WTC11 (cell line): ENCODE data around the gene C6orf132. TPM values are rescaled to one million over a fixed set of nuclear protein-coding genes. Genes with fewer than 3 reads are reported as not detected.

ENCODE experiments used
- ATAC-seq: fragments of 200-7000 bp; cut with Tn5 transposase; 2 replicates; pipeline ENCODE4 v1.10.0; 2021; ENCODE audit warnings: mild to moderate bottlenecking, moderate library complexity
- CTCF ChIA-PET: fragments of 300-600 bp; sonication (Branson Sonifier 250); formaldehyde crosslinking; loops from one replicate; lab custom pipeline; 2021; ENCODE audit warnings: antibody characterized with exemption; lab: Charles Lee
- POLR2A ChIA-PET: fragments of 350-600 bp; sonication (Branson Sonifier 250); formaldehyde crosslinking; loops from one replicate; lab custom pipeline; 2021; ENCODE audit warnings: antibody characterized with exemption; lab: Charles Lee
- DNase-seq: peaks from one replicate; pipeline ENCODE4 v3.0.0; 2021; ENCODE audit warnings: low spot score
- H3K27ac Mint-ChIP-seq: 2 replicates; pipeline ENCODE4 v1.8.0; 2021; ENCODE audit warnings: mixed read lengths
- H3K27me3 Mint-ChIP-seq: 2 replicates; pipeline ENCODE4 v1.8.0; 2021; ENCODE audit warnings: low read depth, mild to moderate bottlenecking, moderate library complexity, mixed read lengths
- H3K36me3 Mint-ChIP-seq: 2 replicates; pipeline ENCODE4 v1.8.0; 2021; ENCODE audit warnings: mixed read lengths
- H3K4me1 Mint-ChIP-seq: 2 replicates; pipeline ENCODE4 v1.8.0; 2022; ENCODE audit warnings: mixed read lengths
- H3K4me3 Mint-ChIP-seq: 2 replicates; pipeline ENCODE4 v1.8.0; 2021; ENCODE audit warnings: mild to moderate bottlenecking, moderate library complexity, mixed read lengths
- H3K9me3 Mint-ChIP-seq: 2 replicates; pipeline ENCODE4 v1.8.0; 2021; ENCODE audit warnings: mixed read lengths
- EMX1 ChIP-seq: fragments of 250-450 bp; sonication (Bioruptor Pico); IDR thresholded peaks from 2 replicates; pipeline ENCODE4 v1.8.0; 2021; ENCODE audit warnings: mild to moderate bottlenecking
- GABPB1 ChIP-seq: sonication (generic); formaldehyde crosslinking; IDR thresholded peaks from 2 replicates; pipeline ENCODE4 v1.8.1; 2023; ENCODE audit warnings: mild to moderate bottlenecking, missing genetic modification reagents
- GRHL2 ChIP-seq: fragments of 250-450 bp; sonication (Bioruptor Pico); IDR thresholded peaks from 2 replicates; pipeline ENCODE4 v1.8.0; 2022; ENCODE audit warnings: mild to moderate bottlenecking, moderate library complexity; ENCODE audit not compliant: insufficient replicate concordance, severe bottlenecking
- JAZF1 ChIP-seq: fragments of 250-450 bp; sonication (Bioruptor Pico); IDR thresholded peaks from 2 replicates; pipeline ENCODE4 v1.9.0; 2021; ENCODE audit warnings: moderate library complexity, mild to moderate bottlenecking, inconsistent platforms
- NFATC4 ChIP-seq: fragments of 250-450 bp; sonication (Bioruptor Pico); IDR thresholded peaks from 2 replicates; pipeline ENCODE4 v1.9.0; 2021; ENCODE audit warnings: mild to moderate bottlenecking
- NR2C2 ChIP-seq: sonication (generic); formaldehyde crosslinking; IDR thresholded peaks from 2 replicates; pipeline ENCODE4 v1.8.0; 2022; ENCODE audit warnings: mild to moderate bottlenecking, missing genetic modification reagents
- SMAD4 ChIP-seq: sonication (generic); formaldehyde crosslinking; IDR thresholded peaks from 2 replicates; pipeline ENCODE4 v1.8.0; 2022; ENCODE audit warnings: mild to moderate bottlenecking, missing genetic modification reagents
- SOX15 ChIP-seq: fragments of 250-450 bp; sonication (Bioruptor Pico); IDR thresholded peaks from 2 replicates; pipeline ENCODE4 v1.9.0; 2021; ENCODE audit warnings: mild to moderate bottlenecking
- ZNF138 ChIP-seq: sonication (generic); formaldehyde crosslinking; conservative IDR thresholded peaks from 2 replicates; pipeline ENCODE4 v1.8.1; 2022; ENCODE audit warnings: mild to moderate bottlenecking, moderate library complexity, missing genetic modification reagents
- ZNF263 ChIP-seq: sonication (generic); formaldehyde crosslinking; IDR thresholded peaks from 2 replicates; pipeline ENCODE4 v1.8.1; 2022; ENCODE audit warnings: low read depth, mild to moderate bottlenecking, moderate library complexity, missing genetic modification reagents
- total RNA-seq: library from RNA; stranded (reverse); gene quantifications from 3 replicates; pipeline ENCODE4 v1.2.3, GENCODE V29; 2021
- TF ChIP-seq, protein P1 (sequence below): sonication (generic); formaldehyde crosslinking; IDR thresholded peaks from 2 replicates; pipeline ENCODE4 v1.8.1; 2022; ENCODE audit warnings: mild to moderate bottlenecking, moderate library complexity, missing genetic modification reagents
- TF ChIP-seq, protein P2 (sequence below): sonication (generic); formaldehyde crosslinking; IDR thresholded peaks from 2 replicates; pipeline ENCODE4 v1.8.0; 2022; ENCODE audit warnings: missing genetic modification reagents
- TF ChIP-seq, protein P3 (sequence below): sonication (generic); formaldehyde crosslinking; IDR thresholded peaks from 2 replicates; pipeline ENCODE4 v1.8.1; 2022; ENCODE audit warnings: low read depth, missing genetic modification reagents, borderline replicate concordance
- TF ChIP-seq, protein P4 (sequence below): fragments of 250-450 bp; sonication (Bioruptor Pico); IDR thresholded peaks from 2 replicates; pipeline ENCODE4 v1.9.0; 2021; ENCODE audit warnings: moderate library complexity, mild to moderate bottlenecking, inconsistent platforms, borderline replicate concordance
- TF ChIP-seq, protein P5 (sequence below): sonication (generic); formaldehyde crosslinking; IDR thresholded peaks from 2 replicates; pipeline ENCODE4 v1.8.0; 2023; ENCODE audit warnings: mild to moderate bottlenecking, missing genetic modification reagents
- TF ChIP-seq, protein P6 (sequence below): sonication (generic); formaldehyde crosslinking; IDR thresholded peaks from 2 replicates; pipeline ENCODE4 v1.8.1; 2023; ENCODE audit warnings: mild to moderate bottlenecking, missing genetic modification reagents
- TF ChIP-seq, protein P7 (sequence below): sonication (generic); formaldehyde crosslinking; IDR thresholded peaks from 2 replicates; pipeline ENCODE4 v1.8.1; 2022; ENCODE audit warnings: low read depth, mild to moderate bottlenecking, moderate library complexity, missing genetic modification reagents, borderline replicate concordance
- TF ChIP-seq, protein P8 (sequence below): sonication (generic); formaldehyde crosslinking; IDR thresholded peaks from 2 replicates; pipeline ENCODE4 v1.8.0; 2022; ENCODE audit warnings: mild to moderate bottlenecking, missing genetic modification reagents

C6orf132 gene
- total RNA-seq, 1 experiment from 2014 or later, result 52.6 TPM

DNA sequence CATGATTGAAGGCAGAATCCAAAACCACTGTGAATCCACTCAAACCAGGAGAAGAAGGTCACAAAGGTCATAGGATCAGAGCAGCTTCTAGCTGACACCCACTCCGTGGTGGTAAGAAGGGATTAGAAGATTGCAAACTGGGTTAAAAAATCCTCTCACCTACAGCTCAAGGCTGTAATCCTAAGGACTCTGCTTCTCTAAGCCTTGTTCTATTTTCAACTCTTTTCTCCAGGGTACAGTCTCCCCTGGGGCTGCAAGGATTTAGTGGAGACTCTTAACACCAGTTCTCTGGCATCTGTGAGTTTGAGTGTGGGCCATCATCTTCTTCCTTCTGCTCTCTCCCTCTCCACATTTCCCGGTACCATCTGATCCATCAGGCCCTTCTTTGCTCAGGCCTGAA, 30.7 kb upstream of the C6orf132 start, which contains the start of gene GUCA1A (continued):
- TF ChIP-seq GRHL2 (CRISPR knock-in tag), result no peak
- TF ChIP-seq, protein P1, sequence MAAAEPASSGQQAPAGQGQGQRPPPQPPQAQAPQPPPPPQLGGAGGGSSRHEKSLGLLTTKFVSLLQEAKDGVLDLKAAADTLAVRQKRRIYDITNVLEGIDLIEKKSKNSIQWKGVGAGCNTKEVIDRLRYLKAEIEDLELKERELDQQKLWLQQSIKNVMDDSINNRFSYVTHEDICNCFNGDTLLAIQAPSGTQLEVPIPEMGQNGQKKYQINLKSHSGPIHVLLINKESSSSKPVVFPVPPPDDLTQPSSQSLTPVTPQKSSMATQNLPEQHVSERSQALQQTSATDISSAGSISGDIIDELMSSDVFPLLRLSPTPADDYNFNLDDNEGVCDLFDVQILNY, result no peak
- TF ChIP-seq, protein P2, sequence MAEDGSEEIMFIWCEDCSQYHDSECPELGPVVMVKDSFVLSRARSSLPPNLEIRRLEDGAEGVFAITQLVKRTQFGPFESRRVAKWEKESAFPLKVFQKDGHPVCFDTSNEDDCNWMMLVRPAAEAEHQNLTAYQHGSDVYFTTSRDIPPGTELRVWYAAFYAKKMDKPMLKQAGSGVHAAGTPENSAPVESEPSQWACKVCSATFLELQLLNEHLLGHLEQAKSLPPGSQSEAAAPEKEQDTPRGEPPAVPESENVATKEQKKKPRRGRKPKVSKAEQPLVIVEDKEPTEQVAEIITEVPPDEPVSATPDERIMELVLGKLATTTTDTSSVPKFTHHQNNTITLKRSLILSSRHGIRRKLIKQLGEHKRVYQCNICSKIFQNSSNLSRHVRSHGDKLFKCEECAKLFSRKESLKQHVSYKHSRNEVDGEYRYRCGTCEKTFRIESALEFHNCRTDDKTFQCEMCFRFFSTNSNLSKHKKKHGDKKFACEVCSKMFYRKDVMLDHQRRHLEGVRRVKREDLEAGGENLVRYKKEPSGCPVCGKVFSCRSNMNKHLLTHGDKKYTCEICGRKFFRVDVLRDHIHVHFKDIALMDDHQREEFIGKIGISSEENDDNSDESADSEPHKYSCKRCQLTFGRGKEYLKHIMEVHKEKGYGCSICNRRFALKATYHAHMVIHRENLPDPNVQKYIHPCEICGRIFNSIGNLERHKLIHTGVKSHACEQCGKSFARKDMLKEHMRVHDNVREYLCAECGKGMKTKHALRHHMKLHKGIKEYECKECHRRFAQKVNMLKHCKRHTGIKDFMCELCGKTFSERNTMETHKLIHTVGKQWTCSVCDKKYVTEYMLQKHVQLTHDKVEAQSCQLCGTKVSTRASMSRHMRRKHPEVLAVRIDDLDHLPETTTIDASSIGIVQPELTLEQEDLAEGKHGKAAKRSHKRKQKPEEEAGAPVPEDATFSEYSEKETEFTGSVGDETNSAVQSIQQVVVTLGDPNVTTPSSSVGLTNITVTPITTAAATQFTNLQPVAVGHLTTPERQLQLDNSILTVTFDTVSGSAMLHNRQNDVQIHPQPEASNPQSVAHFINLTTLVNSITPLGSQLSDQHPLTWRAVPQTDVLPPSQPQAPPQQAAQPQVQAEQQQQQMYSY (CRISPR knock-in tag), result no peak
- TF ChIP-seq, protein P3, sequence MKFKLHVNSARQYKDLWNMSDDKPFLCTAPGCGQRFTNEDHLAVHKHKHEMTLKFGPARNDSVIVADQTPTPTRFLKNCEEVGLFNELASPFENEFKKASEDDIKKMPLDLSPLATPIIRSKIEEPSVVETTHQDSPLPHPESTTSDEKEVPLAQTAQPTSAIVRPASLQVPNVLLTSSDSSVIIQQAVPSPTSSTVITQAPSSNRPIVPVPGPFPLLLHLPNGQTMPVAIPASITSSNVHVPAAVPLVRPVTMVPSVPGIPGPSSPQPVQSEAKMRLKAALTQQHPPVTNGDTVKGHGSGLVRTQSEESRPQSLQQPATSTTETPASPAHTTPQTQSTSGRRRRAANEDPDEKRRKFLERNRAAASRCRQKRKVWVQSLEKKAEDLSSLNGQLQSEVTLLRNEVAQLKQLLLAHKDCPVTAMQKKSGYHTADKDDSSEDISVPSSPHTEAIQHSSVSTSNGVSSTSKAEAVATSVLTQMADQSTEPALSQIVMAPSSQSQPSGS (CRISPR knock-in tag), result no peak
- TF ChIP-seq, protein P4, sequence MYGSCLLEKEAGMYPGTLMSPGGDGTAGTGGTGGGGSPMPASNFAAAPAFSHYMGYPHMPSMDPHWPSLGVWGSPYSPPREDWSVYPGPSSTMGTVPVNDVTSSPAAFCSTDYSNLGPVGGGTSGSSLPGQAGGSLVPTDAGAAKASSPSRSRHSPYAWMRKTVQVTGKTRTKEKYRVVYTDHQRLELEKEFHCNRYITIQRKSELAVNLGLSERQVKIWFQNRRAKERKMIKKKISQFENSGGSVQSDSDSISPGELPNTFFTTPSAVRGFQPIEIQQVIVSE (CRISPR knock-in tag), result no peak
- no peak for TF ChIP-seq EMX1 (CRISPR knock-in tag)
- TF ChIP-seq SMAD4, result no peak
- no peak for TF ChIP-seq SOX15 (CRISPR knock-in tag)
- TF ChIP-seq ZNF138 (CRISPR knock-in tag), result no peak

DNA sequence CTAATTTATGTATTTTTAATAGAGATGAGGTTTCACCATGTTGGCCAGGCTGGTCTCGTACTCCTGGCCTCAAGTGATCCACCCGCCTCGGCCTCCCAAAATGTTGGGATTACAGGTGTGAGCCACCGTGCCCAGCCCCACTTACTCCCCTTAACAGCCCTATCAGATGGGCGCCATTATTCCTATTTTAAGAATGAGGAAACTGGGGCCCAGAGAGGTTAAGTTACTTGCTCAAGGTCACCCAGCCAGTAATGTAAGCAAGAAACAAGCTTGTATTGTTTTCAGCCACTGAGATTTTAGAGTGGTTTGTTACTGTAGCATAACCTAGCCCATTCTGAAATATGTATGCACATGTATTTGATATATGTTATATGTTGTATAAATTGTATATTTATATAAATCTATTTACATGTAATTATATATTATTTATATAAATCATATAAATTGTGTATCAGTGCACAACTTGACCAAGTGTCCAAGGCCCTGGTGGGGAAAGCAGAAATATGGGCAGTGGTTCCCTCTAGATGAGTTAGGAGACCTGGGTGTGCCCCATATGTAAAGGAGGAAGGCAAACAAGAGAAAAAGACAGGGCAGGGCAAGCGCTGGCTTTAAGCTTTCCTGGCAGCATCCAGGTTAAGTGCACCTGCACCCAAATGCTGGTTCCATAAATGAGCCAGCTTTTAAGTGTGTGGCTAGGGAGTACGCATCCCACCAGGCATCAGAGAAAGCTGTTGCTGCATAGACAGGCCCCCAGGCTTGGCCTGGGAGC, 29.6 kb upstream of the C6orf132 start:
- Mint-ChIP-seq H3K27ac (no peak overlapping the region), H3K4me1 (peaks cover 17% of the 10 kb centered on the region), H3K36me3 (no peaks in the 10 kb centered on the region), H3K4me3 (no peak overlapping the region), H3K9me3 (peaks cover 4% of the 10 kb centered on the region), H3K27me3 (peaks cover 10% of the 10 kb centered on the region)
- ATAC-seq (no peak), DNase-seq (no peak)
- ChIA-PET POLR2A (no interaction called here), CTCF (interaction anchor here (0.6 to 3.7 kb wide), 5 partner anchors 25 to 87 kb away, joined by 3 to 14 read pairs (median 3); no protein-coding TSS in a partner anchor)
- TF ChIP-seq NFATC4 (CRISPR knock-in tag) (no peak), JAZF1 (CRISPR knock-in tag) (no peak), SMAD4 (no peak), GRHL2 (CRISPR knock-in tag) (no peak), NR2C2 (no peak), GABPB1 (CRISPR knock-in tag) (no peak), ZNF263 (CRISPR knock-in tag) (no peak), ZNF138 (CRISPR knock-in tag) (no peak)
- TF ChIP-seq, protein P5, sequence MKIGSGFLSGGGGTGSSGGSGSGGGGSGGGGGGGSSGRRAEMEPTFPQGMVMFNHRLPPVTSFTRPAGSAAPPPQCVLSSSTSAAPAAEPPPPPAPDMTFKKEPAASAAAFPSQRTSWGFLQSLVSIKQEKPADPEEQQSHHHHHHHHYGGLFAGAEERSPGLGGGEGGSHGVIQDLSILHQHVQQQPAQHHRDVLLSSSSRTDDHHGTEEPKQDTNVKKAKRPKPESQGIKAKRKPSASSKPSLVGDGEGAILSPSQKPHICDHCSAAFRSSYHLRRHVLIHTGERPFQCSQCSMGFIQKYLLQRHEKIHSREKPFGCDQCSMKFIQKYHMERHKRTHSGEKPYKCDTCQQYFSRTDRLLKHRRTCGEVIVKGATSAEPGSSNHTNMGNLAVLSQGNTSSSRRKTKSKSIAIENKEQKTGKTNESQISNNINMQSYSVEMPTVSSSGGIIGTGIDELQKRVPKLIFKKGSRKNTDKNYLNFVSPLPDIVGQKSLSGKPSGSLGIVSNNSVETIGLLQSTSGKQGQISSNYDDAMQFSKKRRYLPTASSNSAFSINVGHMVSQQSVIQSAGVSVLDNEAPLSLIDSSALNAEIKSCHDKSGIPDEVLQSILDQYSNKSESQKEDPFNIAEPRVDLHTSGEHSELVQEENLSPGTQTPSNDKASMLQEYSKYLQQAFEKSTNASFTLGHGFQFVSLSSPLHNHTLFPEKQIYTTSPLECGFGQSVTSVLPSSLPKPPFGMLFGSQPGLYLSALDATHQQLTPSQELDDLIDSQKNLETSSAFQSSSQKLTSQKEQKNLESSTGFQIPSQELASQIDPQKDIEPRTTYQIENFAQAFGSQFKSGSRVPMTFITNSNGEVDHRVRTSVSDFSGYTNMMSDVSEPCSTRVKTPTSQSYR (CRISPR knock-in tag), result no peak
- TF ChIP-seq, protein P6, sequence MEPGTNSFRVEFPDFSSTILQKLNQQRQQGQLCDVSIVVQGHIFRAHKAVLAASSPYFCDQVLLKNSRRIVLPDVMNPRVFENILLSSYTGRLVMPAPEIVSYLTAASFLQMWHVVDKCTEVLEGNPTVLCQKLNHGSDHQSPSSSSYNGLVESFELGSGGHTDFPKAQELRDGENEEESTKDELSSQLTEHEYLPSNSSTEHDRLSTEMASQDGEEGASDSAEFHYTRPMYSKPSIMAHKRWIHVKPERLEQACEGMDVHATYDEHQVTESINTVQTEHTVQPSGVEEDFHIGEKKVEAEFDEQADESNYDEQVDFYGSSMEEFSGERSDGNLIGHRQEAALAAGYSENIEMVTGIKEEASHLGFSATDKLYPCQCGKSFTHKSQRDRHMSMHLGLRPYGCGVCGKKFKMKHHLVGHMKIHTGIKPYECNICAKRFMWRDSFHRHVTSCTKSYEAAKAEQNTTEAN (CRISPR knock-in tag), result no peak
- TF ChIP-seq, protein P7, sequence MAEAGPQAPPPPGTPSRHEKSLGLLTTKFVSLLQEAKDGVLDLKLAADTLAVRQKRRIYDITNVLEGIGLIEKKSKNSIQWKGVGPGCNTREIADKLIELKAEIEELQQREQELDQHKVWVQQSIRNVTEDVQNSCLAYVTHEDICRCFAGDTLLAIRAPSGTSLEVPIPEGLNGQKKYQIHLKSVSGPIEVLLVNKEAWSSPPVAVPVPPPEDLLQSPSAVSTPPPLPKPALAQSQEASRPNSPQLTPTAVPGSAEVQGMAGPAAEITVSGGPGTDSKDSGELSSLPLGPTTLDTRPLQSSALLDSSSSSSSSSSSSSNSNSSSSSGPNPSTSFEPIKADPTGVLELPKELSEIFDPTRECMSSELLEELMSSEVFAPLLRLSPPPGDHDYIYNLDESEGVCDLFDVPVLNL (CRISPR knock-in tag), result no peak
- TF ChIP-seq, protein P8, sequence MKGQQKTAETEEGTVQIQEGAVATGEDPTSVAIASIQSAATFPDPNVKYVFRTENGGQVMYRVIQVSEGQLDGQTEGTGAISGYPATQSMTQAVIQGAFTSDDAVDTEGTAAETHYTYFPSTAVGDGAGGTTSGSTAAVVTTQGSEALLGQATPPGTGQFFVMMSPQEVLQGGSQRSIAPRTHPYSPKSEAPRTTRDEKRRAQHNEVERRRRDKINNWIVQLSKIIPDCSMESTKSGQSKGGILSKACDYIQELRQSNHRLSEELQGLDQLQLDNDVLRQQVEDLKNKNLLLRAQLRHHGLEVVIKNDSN (CRISPR knock-in tag), result no peak
